Stimulated activated CD8-positive, alpha-beta memory T cell treated with anti-CD3 and anti-CD28 coated beads, Interleukin-12 subunit alpha, Interleukin-12 subunit beta, amount 100 ng/mL, for 1 hour (primary cell): ENCODE measurements around the gene NFE2.
"Not testable (repeated sequence)": the region's sequence is repeated elsewhere in the genome, so short reads cannot be mapped to it uniquely, and the experiment has no call there.

ENCODE experiments used
- DNase-seq: peaks from one replicate; pipeline ENCODE4 v3.0.0-alpha.2; 2020; ENCODE audit warnings: low read depth

Gene NFE2

GRCh38 chr12:54300732-54301427 is at the start of gene NFE2:
NFE2 (minus strand) TSS chr12:54301015; CDS start chr12:54295248, 5,767 bp downstream.
- no peak for DNase-seq

GRCh38 chr12:54349679-54350078 is 48.9 kb upstream of the NFE2 start:
- no peak for DNase-seq

GRCh38 chr12:54349036-54349435 is 48.2 kb upstream of the NFE2 start:
- no peak for DNase-seq

- no peak for DNase-seq
Observed at GRCh38 chr12:54341378-54342300, 40.8 kb upstream of the NFE2 start.

- no peak for DNase-seq
Observed at GRCh38 chr12:54340846-54341245, 40.0 kb upstream of the NFE2 start.

GRCh38 chr12:54338698-54339296 is 38.0 kb upstream of the NFE2 start:
- DNase-seq = no peak

GRCh38 chr12:54337854-54338650 is 37.2 kb upstream of the NFE2 start:
- no peak for DNase-seq

GRCh38 chr12:54337280-54337842 is 36.5 kb upstream of the NFE2 start:
- DNase-seq = no peak

GRCh38 chr12:54333420-54334034 is 32.7 kb upstream of the NFE2 start:
- no peak for DNase-seq

- no peak for DNase-seq
Observed at GRCh38 chr12:54331461-54331860, 30.6 kb upstream of the NFE2 start.

GRCh38 chr12:54330442-54330841 is 29.6 kb upstream of the NFE2 start:
- no peak for DNase-seq

- no peak for DNase-seq
Observed at GRCh38 chr12:54329759-54330158, 28.9 kb upstream of the NFE2 start.

GRCh38 chr12:54328595-54329337 is 28.0 kb upstream of the NFE2 start:
- DNase-seq = no peak

GRCh38 chr12:54325442-54326109 is 24.8 kb upstream of the NFE2 start:
- not testable (repeated sequence) for DNase-seq

GRCh38 chr12:54324617-54325441 is 24.0 kb upstream of the NFE2 start, which contains the start of gene COPZ1:
COPZ1 (plus strand) TSS chr12:54325131; CDS start chr12:54325164, 33 bp downstream.
- DNase-seq = peak; percentile 88

GRCh38 chr12:54321363-54321762 is 20.5 kb upstream of the NFE2 start:
- DNase-seq = no peak

GRCh38 chr12:54312309-54312708 is 11.5 kb upstream of the NFE2 start:
- not testable (repeated sequence) for DNase-seq

- DNase-seq = no peak
Observed at GRCh38 chr12:54311051-54311450, 10.2 kb upstream of the NFE2 start.
